Lower leg skin (tissue), 3 donors: Measurements from ENCODE around the gene AFF4.

Experiments used
- CTCF ChIP-seq, 3 donors: fragments of 450-650 bp; IDR thresholded peaks; one replicate each; pipeline ENCODE4 v1.5.1; 2016; ENCODE audit warnings: antibody characterized with exemption in 3 of 3, mild to moderate bottlenecking in 3 of 3, moderate library complexity in 2 of 3
- POLR2A ChIP-seq, 2 donors: fragments of 450-650 bp; IDR thresholded peaks; one replicate each; pipeline ENCODE4 v1.6.1; 2016 to 2017; ENCODE audit warnings: antibody characterized with exemption in 2 of 2, mild to moderate bottlenecking in 1 of 2, moderate library complexity in 1 of 2

- no peak for TF ChIP-seq CTCF (IDR thresholded peaks at IDR 0.05)
- TF ChIP-seq POLR2A (IDR thresholded peaks at IDR 0.05): no peak
Observed at GRCh38 chr5:132827943-132828673, 135.3 kb downstream of the AFF4 start.
